ENCODE measurements around the gene PRKCI. TPM values are rescaled to one million over a fixed set of nuclear protein-coding genes. Genes with fewer than 3 reads are reported as not detected.

The PRKCI gene
- total RNA-seq, 1 experiment from 2014 or later = 25.2 TPM

DNA sequence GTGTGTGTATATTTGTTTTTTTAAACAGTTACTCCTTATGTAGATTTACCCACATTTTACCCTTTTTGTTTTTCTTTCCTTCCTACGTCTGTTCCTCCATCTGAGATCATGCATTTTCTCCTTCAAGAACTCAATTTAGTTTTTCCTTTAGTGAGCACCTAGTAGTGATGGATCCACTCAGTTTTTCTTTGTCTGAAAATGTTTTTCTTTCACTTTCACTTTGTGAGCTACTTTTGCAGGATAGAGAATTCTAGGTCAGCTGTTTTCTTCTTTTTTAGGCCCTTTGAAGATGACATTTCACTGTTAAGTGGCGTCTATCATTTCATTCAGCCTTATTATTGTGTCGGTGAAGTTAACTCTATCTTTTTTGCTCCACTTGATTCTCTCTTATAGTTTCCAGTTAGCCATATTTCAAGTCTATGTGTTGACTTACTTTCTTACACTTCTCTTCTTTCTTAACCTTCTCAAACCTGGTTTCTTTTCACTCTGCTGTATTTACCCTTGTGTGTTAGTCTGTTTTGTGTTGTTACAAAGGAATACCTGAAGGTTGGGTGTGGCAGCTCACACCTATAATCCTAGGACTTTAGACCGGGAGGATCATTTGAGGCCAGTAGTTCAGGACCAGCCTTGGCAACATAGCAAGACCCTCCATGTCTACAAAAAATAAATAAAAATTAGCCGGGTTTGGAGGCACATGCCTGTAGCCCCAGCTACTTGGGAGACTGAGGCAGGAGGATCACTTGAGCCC is 55.8 kb downstream of the PRKCI start:
- no peak overlapping the region for H3K4me3 ChIP-seq (replicated peaks in 1 of 2; ENCODE audit: low read depth in 1 of 2, low read length in 2 of 2)
- TF ChIP-seq, protein P1, sequence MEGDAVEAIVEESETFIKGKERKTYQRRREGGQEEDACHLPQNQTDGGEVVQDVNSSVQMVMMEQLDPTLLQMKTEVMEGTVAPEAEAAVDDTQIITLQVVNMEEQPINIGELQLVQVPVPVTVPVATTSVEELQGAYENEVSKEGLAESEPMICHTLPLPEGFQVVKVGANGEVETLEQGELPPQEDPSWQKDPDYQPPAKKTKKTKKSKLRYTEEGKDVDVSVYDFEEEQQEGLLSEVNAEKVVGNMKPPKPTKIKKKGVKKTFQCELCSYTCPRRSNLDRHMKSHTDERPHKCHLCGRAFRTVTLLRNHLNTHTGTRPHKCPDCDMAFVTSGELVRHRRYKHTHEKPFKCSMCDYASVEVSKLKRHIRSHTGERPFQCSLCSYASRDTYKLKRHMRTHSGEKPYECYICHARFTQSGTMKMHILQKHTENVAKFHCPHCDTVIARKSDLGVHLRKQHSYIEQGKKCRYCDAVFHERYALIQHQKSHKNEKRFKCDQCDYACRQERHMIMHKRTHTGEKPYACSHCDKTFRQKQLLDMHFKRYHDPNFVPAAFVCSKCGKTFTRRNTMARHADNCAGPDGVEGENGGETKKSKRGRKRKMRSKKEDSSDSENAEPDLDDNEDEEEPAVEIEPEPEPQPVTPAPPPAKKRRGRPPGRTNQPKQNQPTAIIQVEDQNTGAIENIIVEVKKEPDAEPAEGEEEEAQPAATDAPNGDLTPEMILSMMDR (IDR thresholded peaks at IDR 0.05 in 2 of 3, conservative IDR thresholded peaks at IDR 0.05 in 1 of 3; ENCODE audit: borderline replicate concordance in 1 of 3, insufficient read depth in 1 of 3, low read depth in 2 of 3, low read length in 2 of 3) = no peak
- TF ChIP-seq ZNF274 (IDR thresholded peaks at IDR 0.05; ENCODE audit: low read depth, low read length) = no peak
- no peak for TF ChIP-seq JUND (IDR thresholded peaks at IDR 0.05)
- TF ChIP-seq, protein P2, sequence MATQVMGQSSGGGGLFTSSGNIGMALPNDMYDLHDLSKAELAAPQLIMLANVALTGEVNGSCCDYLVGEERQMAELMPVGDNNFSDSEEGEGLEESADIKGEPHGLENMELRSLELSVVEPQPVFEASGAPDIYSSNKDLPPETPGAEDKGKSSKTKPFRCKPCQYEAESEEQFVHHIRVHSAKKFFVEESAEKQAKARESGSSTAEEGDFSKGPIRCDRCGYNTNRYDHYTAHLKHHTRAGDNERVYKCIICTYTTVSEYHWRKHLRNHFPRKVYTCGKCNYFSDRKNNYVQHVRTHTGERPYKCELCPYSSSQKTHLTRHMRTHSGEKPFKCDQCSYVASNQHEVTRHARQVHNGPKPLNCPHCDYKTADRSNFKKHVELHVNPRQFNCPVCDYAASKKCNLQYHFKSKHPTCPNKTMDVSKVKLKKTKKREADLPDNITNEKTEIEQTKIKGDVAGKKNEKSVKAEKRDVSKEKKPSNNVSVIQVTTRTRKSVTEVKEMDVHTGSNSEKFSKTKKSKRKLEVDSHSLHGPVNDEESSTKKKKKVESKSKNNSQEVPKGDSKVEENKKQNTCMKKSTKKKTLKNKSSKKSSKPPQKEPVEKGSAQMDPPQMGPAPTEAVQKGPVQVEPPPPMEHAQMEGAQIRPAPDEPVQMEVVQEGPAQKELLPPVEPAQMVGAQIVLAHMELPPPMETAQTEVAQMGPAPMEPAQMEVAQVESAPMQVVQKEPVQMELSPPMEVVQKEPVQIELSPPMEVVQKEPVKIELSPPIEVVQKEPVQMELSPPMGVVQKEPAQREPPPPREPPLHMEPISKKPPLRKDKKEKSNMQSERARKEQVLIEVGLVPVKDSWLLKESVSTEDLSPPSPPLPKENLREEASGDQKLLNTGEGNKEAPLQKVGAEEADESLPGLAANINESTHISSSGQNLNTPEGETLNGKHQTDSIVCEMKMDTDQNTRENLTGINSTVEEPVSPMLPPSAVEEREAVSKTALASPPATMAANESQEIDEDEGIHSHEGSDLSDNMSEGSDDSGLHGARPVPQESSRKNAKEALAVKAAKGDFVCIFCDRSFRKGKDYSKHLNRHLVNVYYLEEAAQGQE (IDR thresholded peaks at IDR 0.05; ENCODE audit: low read depth) = no peak
- TF ChIP-seq YY1 (IDR thresholded peaks at IDR 0.05; ENCODE audit: extremely low read depth, insufficient replicate concordance, low read depth, low read length) = no peak
- no peak for TF ChIP-seq RAD21 (IDR thresholded peaks at IDR 0.05; ENCODE audit: low read depth)
- no peak for TF ChIP-seq SP1 (IDR thresholded peaks at IDR 0.05; ENCODE audit: low read depth)
- no peak for TF ChIP-seq CEBPB (IDR thresholded peaks at IDR 0.05; ENCODE audit: low read depth)
- TF ChIP-seq TCF7L2 (IDR thresholded peaks at IDR 0.05; ENCODE audit: borderline replicate concordance, extremely low read depth, insufficient read depth, insufficient read length) = no peak
- no peak for TF ChIP-seq EZH2 (IDR thresholded peaks at IDR 0.05)
- no peak for TF ChIP-seq EZH2phosphoT487 (IDR thresholded peaks at IDR 0.05; ENCODE audit: borderline replicate concordance)
- TF ChIP-seq, protein P3, sequence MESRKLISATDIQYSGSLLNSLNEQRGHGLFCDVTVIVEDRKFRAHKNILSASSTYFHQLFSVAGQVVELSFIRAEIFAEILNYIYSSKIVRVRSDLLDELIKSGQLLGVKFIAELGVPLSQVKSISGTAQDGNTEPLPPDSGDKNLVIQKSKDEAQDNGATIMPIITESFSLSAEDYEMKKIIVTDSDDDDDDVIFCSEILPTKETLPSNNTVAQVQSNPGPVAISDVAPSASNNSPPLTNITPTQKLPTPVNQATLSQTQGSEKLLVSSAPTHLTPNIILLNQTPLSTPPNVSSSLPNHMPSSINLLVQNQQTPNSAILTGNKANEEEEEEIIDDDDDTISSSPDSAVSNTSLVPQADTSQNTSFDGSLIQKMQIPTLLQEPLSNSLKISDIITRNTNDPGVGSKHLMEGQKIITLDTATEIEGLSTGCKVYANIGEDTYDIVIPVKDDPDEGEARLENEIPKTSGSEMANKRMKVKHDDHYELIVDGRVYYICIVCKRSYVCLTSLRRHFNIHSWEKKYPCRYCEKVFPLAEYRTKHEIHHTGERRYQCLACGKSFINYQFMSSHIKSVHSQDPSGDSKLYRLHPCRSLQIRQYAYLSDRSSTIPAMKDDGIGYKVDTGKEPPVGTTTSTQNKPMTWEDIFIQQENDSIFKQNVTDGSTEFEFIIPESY (IDR thresholded peaks at IDR 0.05; ENCODE audit: extremely low read depth, insufficient replicate concordance, low read length) = no peak
- no peaks in the 10 kb centered on the region for H3K79me2 ChIP-seq (ENCODE audit: insufficient read depth, low read length)
- H3K4me2 ChIP-seq (ENCODE audit: low read length) = no peak overlapping the region
- POLR2A ChIA-PET = no interaction called here
- no peaks in the 10 kb centered on the region for H3K9me3 ChIP-seq (ENCODE audit: control insufficient read depth in 1 of 2, insufficient read depth in 1 of 2, low read depth in 1 of 2, low read length in 2 of 2)
- peaks cover 4 to 5% of the 10 kb centered on the region in 2 experiments for H3K36me3 ChIP-seq (ENCODE audit: control insufficient read depth in 1 of 2, insufficient read depth in 2 of 2, low read length in 2 of 2)
- no peaks in the 10 kb centered on the region for H3K27me3 ChIP-seq (ENCODE audit: insufficient read depth, low read length)
- RAD21 ChIA-PET (ENCODE audit: low non-redundant PET in 1 of 2, low total read pairs in 2 of 2, uncharacterized antibody in 2 of 2, unreplicated experiment in 2 of 2) = no interaction called here
- no peak for ATAC-seq
- no peak for DNase-seq (ENCODE audit: low read depth, low spot score)
- H3K27ac ChIP-seq (ENCODE audit: low read depth, low read length) = no peak overlapping the region
- no peaks in the 10 kb centered on the region for H3K4me1 ChIP-seq (ENCODE audit: control insufficient read depth in 1 of 2, insufficient read depth in 2 of 2, low read length in 2 of 2)
- intact Hi-C loops (cut with micrococcal nuclease) = no loop called here
- H4K20me1 ChIP-seq (ENCODE audit: insufficient read depth) = no peaks in the 10 kb centered on the region
- H3K9ac ChIP-seq (ENCODE audit: low read length) = no peak overlapping the region
- no TSS peak for BruUV-seq (replicated peaks)
- H3K9me2 ChIP-seq (ENCODE audit: insufficient read depth) = no peaks in the 10 kb centered on the region
- H2AFZ ChIP-seq (ENCODE audit: low read depth, low read length, poor library complexity, severe bottlenecking) = no peak overlapping the region
- CTCF ChIA-PET = no interaction called here

Measured in HCT116 (cell line).